ENCODE data around the gene NOL3. TPM values are rescaled to one million over a fixed set of nuclear protein-coding genes. Genes with fewer than 3 reads are reported as not detected.

NOL3 gene
- total RNA-seq, 1 experiment from 2014 or later: 49.8 TPM

- intact Hi-C loops (cut with micrococcal nuclease): no loop called here
- CTCF ChIA-PET: interaction anchor here (0.5 to 3.6 kb wide), 8 partner anchors 7 to 247 kb away, joined by 3 to 29 read pairs (median 8); partner anchors contain the start of genes EXOC3L1 and TMEM208
- H3K9me3 Mint-ChIP-seq (ENCODE audit: unreplicated experiment): no peaks in the 10 kb centered on the region
- no peak for TF ChIP-seq CTCF (IDR thresholded peaks at IDR 0.05; ENCODE audit: unreplicated experiment)
- DNase-seq (ENCODE audit: unreplicated experiment): no peak
- H3K4me1 Mint-ChIP-seq (ENCODE audit: insufficient read depth, unreplicated experiment): peaks cover 35% of the 10 kb centered on the region
- H3K36me3 Mint-ChIP-seq (ENCODE audit: insufficient read depth, unreplicated experiment): peaks cover 54% of the 10 kb centered on the region
- H3K27ac Mint-ChIP-seq (ENCODE audit: low read depth, unreplicated experiment): peak overlapping the region; percentile 14
- H3K4me3 Mint-ChIP-seq (ENCODE audit: unreplicated experiment): no peak overlapping the region
- POLR2A ChIA-PET: interaction anchor here (0.9 to 3.8 kb wide), 3 partner anchors 10 to 50 kb away, joined by 3 to 28 read pairs (median 25); partner anchors contain the start of gene FHOD1
- BruUV-seq (replicated peaks): no TSS peak
- no peaks in the 10 kb centered on the region for H3K27me3 Mint-ChIP-seq (ENCODE audit: insufficient read depth, unreplicated experiment)
Measured at GRCh38 chr16:67196881-67197280, 26.5 kb downstream of the NOL3 start.

DNA sequence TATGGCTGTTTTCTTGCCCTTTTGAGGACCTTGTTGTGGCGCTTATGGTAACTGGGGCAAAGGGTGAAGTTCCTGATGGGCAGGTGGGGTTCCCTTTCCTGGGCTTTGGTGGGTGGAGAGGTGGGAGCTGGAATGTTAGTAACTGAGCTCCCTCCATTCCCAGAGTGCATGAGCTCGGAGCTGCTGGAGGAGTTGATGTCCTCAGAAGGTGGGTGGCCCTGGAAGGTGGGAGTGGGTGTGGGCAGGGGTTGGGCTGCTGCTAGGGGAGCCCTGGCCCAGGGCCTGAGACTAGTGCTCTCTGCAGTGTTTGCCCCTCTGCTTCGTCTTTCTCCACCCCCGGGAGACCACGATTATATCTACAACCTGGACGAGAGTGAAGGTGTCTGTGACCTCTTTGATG, 27.4 kb downstream of the NOL3 start:
- ChIA-PET POLR2A (interaction anchor here (0.8 to 3.8 kb wide), 19 partner anchors 8 to 219 kb away, joined by 3 to 28 read pairs (median 5); partner anchors contain the start of genes EXOC3L1, FHOD1 and NOL3), CTCF (interaction anchor here (0.6 to 3.6 kb wide), 27 partner anchors 8 to 397 kb away, joined by 3 to 29 read pairs (median 4); partner anchors contain the start of genes CES4A, EXOC3L1, NAE1 and TMEM208)
- intact Hi-C loops (cut with micrococcal nuclease): loop anchor here (2.0 kb wide), 2 partner anchors 29 to 49 kb away; partner anchors contain the start of genes FHOD1 and TMEM208
- Mint-ChIP-seq H3K27ac (ENCODE audit: low read depth, unreplicated experiment) (peak overlapping the region; percentile 55), H3K4me1 (ENCODE audit: insufficient read depth, unreplicated experiment) (peaks cover 34% of the 10 kb centered on the region), H3K27me3 (ENCODE audit: insufficient read depth, unreplicated experiment) (no peaks in the 10 kb centered on the region), H3K36me3 (ENCODE audit: insufficient read depth, unreplicated experiment) (peaks cover 49% of the 10 kb centered on the region), H3K9me3 (ENCODE audit: unreplicated experiment) (no peaks in the 10 kb centered on the region), H3K4me3 (ENCODE audit: unreplicated experiment) (no peak overlapping the region)
- no peak for TF ChIP-seq CTCF (IDR thresholded peaks at IDR 0.05; ENCODE audit: unreplicated experiment)
- no peak for DNase-seq (ENCODE audit: unreplicated experiment)
- BruUV-seq (replicated peaks): no TSS peak

DNA sequence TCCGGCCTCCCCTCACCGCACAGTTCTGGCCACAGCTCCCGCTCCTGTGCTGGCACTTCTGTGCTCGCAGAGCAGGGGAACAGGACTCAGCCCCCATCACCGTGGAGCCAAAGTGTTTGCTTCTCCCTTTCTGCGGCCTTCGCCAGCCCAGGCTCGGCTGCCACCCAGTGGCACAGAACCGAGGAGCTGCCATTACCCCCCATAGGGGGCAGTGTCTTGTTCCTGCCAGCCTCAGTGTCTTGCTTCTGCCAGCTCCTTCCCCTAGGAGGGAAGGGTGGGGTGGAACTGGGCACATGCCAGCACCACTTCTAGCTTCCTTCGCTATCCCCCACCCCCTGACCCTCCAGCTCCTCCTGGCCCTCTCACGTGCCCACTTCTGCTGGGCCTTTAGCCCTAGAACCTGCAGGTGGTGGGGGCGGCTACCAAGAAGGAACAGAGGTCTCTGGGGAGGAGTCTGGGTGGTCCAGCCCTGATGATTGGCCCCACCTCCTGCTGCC, 27.9 kb downstream of the NOL3 start:
- no peaks in the 10 kb centered on the region for H3K9me3 Mint-ChIP-seq (ENCODE audit: unreplicated experiment)
- intact Hi-C loops (cut with micrococcal nuclease): loop anchor here (2.0 kb wide), 2 partner anchors 29 to 49 kb away; partner anchors contain the start of genes FHOD1 and TMEM208
- H3K36me3 Mint-ChIP-seq (ENCODE audit: insufficient read depth, unreplicated experiment): peaks cover 49% of the 10 kb centered on the region
- DNase-seq (ENCODE audit: unreplicated experiment): peak; percentile 84
- no peaks in the 10 kb centered on the region for H3K27me3 Mint-ChIP-seq (ENCODE audit: insufficient read depth, unreplicated experiment)
- ChIA-PET CTCF (interaction anchor here (0.5 to 3.6 kb wide), 35 partner anchors 9 to 396 kb away, joined by 3 to 29 read pairs (median 4); partner anchors contain the start of genes CES4A, EXOC3L1, MATCAP1 and TMEM208), POLR2A (interaction anchor here (0.8 to 3.8 kb wide), 19 partner anchors 9 to 219 kb away, joined by 3 to 28 read pairs (median 5); partner anchors contain the start of genes EXOC3L1, FHOD1, NOL3 and TMEM208)
- peak; percentile 74 for TF ChIP-seq CTCF (IDR thresholded peaks at IDR 0.05; ENCODE audit: unreplicated experiment)
- H3K4me3 Mint-ChIP-seq (ENCODE audit: unreplicated experiment): peak overlapping the region; percentile 89
- BruUV-seq (replicated peaks): TSS peak; percentile 19
- peaks cover 34% of the 10 kb centered on the region for H3K4me1 Mint-ChIP-seq (ENCODE audit: insufficient read depth, unreplicated experiment)
- peak overlapping the region; percentile 55 for H3K27ac Mint-ChIP-seq (ENCODE audit: low read depth, unreplicated experiment)
